Stimulated activated CD8-positive, alpha-beta memory T cell treated with anti-CD3 and anti-CD28 coated beads, Interleukin-7, amount 100 ng/mL, for 48 hours (primary cell): ENCODE data around the gene MYH2.

Source experiments
- DNase-seq, 2 donors: peaks; one replicate each; pipeline ENCODE4 v3.0.0-alpha.2; 2020; ENCODE audit warnings: low read depth in 1 of 2; ENCODE audit errors: extremely low read depth in 1 of 2

MYH2 gene

DNA sequence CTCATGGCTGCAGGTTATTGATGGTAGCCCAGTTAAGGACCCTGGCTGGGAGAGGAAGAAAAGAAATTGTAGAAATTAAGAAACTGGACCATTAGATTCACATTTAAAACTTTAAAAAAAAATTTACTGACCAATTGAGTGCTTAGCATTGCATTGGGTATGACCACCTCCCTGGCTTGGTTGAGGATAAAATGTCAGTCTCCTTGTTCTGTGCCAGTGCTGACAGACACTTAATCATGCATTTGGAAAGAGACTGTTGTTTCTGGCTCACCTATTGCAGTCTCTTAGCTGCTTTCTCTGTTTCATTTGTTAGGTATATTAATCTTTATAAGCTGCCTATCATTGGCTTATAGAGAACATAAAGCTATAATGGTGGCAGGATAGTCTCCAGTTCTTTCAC is 32.8 kb downstream of the MYH2 start:
- no peak for DNase-seq

DNA sequence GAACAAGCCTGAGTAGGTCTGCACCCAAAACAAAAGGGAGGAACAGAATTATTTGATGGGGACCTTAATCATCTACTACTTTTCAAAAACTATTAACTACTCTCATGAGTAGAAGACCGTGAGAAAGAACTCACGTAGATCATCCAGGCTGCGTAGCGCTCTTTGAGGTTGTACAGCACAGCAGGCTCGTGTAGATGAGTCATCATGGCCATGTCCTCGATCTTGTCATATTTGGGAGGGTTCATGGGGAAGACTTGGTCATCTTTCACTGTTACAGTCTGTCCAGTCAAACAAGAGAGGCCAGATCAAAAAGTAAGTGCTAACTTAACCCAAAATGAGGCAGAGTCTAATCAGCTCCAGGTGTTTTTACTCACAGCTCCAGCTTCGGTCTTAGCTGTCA is 33.4 kb downstream of the MYH2 start:
- no peak for DNase-seq

DNA sequence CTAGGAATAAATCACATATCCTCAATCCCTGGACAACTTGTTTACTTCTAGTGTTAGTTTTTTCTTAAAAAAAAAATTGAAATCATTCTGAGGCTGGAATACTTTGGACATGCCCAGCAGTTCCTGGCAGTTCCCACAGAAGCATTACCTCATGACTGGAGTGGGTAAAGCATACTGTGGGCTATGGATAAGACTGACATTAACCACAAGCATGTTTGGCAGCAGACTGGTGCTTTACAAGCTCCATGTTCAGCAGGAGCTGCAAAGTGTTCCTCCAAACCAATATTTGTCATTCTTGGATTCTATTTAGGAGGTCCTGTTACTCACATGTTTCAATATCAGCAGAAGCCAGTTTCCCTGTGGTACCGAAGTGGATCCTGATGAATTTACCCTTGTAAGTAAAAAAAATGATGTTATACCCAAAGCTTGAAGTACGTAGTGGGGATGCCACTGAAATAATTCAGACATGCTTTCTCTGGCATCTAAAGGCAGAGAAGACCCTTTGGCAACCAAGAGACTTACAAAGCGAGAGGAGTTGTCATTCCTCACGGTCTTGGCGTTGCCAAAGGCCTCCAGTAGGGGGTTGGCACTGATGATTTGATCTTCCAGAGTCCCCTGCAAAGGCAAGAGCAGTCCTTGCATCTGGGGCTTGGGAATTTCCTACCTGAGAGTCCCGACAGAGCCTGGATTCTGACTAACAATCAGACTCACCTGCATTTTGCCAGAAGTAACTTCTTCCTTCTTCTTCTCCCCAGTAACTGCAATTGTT is 36.0 kb downstream of the MYH2 start:
- no peak for DNase-seq

DNA sequence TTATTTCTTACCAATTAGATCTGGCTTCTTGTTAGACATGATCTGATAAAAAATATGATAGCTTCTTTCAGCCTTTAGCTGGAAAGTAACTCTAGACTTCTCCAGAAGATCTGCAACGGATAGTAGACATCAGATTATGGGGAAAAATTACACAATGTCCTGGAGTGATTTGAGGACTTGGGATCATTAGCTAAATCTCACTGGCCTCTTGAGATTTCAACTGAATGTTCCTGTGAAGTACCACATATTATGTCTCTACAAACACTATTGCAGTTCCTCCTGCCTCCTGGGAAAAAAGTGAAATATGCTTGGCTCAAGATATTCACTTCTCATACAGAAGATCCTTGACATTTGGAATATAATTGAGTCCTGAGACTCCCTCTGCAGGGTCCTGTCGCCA is 36.6 kb downstream of the MYH2 start:
- DNase-seq, result no peak

DNA sequence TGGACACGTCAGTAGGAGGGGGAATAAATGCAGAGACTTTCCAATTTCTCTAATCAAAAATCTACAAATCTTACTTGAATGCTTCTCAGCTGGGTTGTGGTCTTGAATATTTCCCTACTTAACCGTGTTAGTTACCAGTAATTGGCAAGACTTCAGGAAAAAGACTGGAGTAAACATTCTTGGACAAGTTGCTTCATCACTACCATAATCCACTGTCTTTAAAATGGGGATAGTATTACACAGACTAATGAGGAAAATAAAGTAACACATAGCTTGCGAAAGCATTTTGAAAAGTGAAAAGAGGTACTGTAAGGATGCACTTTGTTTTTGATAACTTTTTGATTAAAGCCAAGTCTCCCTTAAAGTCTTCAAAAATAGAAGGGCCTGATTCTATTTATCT is 49.5 kb downstream of the MYH2 start:
- no peak for DNase-seq

DNA sequence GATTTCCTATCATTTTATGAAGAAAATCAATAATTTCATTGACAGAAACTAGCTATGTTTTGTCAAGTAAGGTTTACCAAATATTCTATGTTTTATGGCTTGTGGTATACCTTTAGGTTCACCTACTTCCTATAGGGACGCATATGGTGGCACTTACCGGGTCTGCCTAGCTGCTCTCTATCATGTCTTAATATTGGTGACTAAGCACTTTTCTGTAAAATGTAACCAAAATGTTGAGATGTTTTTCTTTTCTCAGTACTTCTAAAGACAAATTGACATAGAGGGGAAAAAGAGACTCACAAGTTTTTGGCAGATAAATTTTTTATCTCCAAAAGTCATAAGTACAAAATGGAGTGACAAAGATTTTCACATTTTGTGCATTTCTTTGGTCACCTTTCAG is 57.5 kb downstream of the MYH2 start:
- DNase-seq, result no peak

DNA sequence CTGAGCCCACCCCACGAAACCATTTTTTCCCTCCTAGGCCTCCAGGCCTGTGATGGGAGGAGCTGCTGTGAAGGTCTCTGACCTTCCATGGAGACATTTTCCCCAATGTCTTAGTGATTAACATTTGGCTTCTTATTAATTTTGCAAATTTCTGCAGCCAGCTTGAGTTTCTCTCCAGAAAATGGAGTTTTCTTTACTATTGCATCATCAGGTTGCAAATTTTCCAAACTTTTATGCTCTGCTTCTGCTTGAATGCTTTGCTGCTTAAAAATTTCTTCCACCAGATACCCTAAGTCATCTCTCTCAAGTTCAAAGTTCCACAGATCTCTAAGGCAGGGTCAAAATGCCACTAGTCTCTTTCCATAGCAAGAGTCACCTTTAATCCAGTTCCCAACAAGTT is 67.2 kb downstream of the MYH2 start:
- no peak for DNase-seq

DNA sequence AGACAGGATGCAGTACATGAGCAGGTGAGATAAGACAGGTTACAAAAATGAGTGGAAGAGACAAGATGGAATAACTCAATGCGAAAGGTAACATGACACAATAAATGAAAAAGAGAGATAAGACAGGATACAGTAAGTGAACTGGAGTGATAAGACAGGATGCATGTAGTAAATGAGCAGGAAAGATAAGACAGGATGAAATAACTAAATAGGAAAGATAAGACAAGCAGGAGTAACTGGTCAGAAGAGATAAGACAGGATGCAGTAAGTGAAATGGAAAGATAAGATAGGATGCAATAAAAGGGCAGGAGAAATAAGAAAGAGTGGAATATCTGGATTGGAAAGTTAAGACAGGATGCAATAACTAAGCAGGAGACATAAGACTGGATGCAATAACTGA is 71.8 kb downstream of the MYH2 start:
- DNase-seq, result no peak

DNA sequence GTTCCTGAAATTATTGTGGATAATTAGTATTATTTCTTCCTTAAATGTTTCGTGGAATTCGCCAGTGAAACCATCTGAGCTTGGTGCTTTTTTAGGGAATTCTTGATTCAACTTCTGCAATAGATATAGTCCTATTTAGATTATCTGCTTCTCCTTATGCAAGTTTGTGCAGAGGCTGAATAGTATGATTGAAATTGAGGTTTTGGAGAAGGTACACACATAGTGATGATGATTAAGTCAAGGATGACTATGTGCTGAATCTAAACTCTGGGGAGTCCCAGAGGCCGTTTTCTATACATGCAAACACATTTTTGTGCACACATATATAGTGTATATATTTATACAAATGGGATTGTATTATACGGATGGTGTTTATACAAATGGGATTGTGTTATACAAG is 74.9 kb downstream of the MYH2 start:
- no peak for DNase-seq

DNA sequence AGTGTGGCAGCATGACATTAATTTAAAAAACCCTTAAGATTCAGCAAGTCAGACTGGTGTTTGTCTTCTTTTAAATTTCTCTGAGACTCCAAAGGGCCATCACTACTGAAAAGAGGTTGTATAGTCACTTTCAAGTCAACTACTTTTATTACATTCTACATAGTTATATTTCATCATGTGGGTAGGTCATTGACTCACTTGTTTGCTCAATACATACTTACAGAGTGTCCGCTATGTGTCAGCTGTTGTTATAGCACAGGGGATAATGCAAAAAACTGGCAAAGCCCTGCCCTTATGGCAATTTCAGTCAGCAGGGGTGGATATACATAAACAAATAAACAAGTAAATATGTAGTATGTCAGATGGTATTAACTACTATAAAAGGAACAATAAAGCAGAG is 77.6 kb downstream of the MYH2 start:
- no peak for DNase-seq
